Peyer's patch (tissue), 4 donors: ENCODE data around the gene DRAM1. TPM values are rescaled to one million over a fixed set of nuclear protein-coding genes. Genes with fewer than 3 reads are reported as not detected.

Experiments used
- DNase-seq, 3 donors: peaks; one replicate each; pipeline ENCODE4 v3.0.0-alpha.2; 2017 to 2019
- H3K27ac ChIP-seq, 4 donors: fragments of 200-600 bp; sonication (generic); one replicate each; pipeline ENCODE4 v1.5.1; 2016 to 2019
- H3K27me3 ChIP-seq, 2 donors: fragments of 200-600 bp; sonication (generic); one replicate each; pipeline ENCODE4 v1.5.1; 2019
- H3K36me3 ChIP-seq, 3 donors: fragments of 200-600 bp; sonication (generic); one replicate each; pipeline ENCODE4 v1.5.1; 2016 to 2019
- H3K4me1 ChIP-seq, 4 donors: fragments of 200-600 bp; sonication (generic); one replicate each; pipeline ENCODE4 v1.5.1; 2016 to 2019
- H3K4me3 ChIP-seq, 4 donors: fragments of 200-600 bp; sonication (generic); 1 replicate in 3 of 4; 2 replicates in 1 of 4; pipeline ENCODE4 v1.5.1; 2016 to 2019; ENCODE audit warnings: mild to moderate bottlenecking in 1 of 4
- H3K9me3 ChIP-seq, 4 donors: fragments of 200-600 bp; sonication (generic); one replicate each; pipeline ENCODE4 v1.5.1; 2016 to 2019; ENCODE audit warnings: mild to moderate bottlenecking in 1 of 4
- CTCF ChIP-seq, 6 experiments: fragments of 450-650 bp in 4 of 6; fragments of 200-600 bp in 2 of 6; sonication (generic) in 1 of 6; IDR thresholded peaks; one replicate each; pipeline ENCODE4 v1.5.1; 2017 to 2019; ENCODE audit warnings: antibody characterized with exemption in 6 of 6, mild to moderate bottlenecking in 3 of 6, moderate library complexity in 1 of 6
- POLR2A ChIP-seq, 2 donors: fragments of 450-650 bp; IDR thresholded peaks; one replicate each; pipeline ENCODE4 v1.5.1; 2017; ENCODE audit warnings: antibody characterized with exemption in 2 of 2, mild to moderate bottlenecking in 2 of 2, moderate library complexity in 2 of 2
- total RNA-seq, 4 donors: library from RNA; depleted of rRNA; stranded (reverse); fragments of >200 nt; gene quantifications; one replicate each; pipeline ENCODE4 v1.1.0, GENCODE V29; 2016

The DRAM1 gene
- total RNA-seq, 4 donors from 2014 or later, result 3.2 to 7.4 (median 5.7) TPM

- H3K9me3 ChIP-seq, result no peaks in the 10 kb centered on the region
- TF ChIP-seq CTCF (IDR thresholded peaks at IDR 0.05), result no peak
- no peak for TF ChIP-seq POLR2A (IDR thresholded peaks at IDR 0.05)
- DNase-seq, result no peak
- peaks cover 0 to 15% (median 6%) of the 10 kb centered on the region in 4 donors for H3K4me1 ChIP-seq
- no peak overlapping the region for H3K4me3 ChIP-seq
- H3K27ac ChIP-seq, result no peak overlapping the region
- H3K27me3 ChIP-seq, result no peaks in the 10 kb centered on the region
- H3K36me3 ChIP-seq, result no peaks in the 10 kb centered on the region
Measured at GRCh38 chr12:101832030-101832429, 45.4 kb upstream of the DRAM1 start.

- peak overlapping the region in 2 of 4 donors; percentile 67 to 78 for H3K27ac ChIP-seq
Measured at GRCh38 chr12:101838628-101839323, 38.6 kb upstream of the DRAM1 start.

GRCh38 chr12:101839324-101840283, 37.8 kb upstream of the DRAM1 start:
- H3K4me3 ChIP-seq, result no peak overlapping the region
- H3K9me3 ChIP-seq, result no peaks in the 10 kb centered on the region
- H3K27ac ChIP-seq, result peak overlapping the region in 2 of 4 donors; percentile 67 to 78
- H3K4me1 ChIP-seq, result peaks cover 0 to 7% (median 2%) of the 10 kb centered on the region in 4 donors
- no peaks in the 10 kb centered on the region for H3K27me3 ChIP-seq
- TF ChIP-seq CTCF (IDR thresholded peaks at IDR 0.05) (peak; percentile 83 to 89 (median 86)), POLR2A (IDR thresholded peaks at IDR 0.05) (no peak)
- DNase-seq, result peak in 2 of 3 donors; percentile 86 to 94
- H3K36me3 ChIP-seq, result no peaks in the 10 kb centered on the region

More at GRCh38 chr12:101838628-101839323, 38.6 kb upstream of the DRAM1 start:
- TF ChIP-seq CTCF (IDR thresholded peaks at IDR 0.05) (no peak), POLR2A (IDR thresholded peaks at IDR 0.05) (no peak)
- DNase-seq, result peak in 2 of 3 donors; percentile 84 to 88
- no peaks in the 10 kb centered on the region for H3K27me3 ChIP-seq
- H3K36me3 ChIP-seq, result no peaks in the 10 kb centered on the region
- H3K9me3 ChIP-seq, result no peaks in the 10 kb centered on the region
- no peak overlapping the region for H3K4me3 ChIP-seq
- H3K4me1 ChIP-seq, result peaks cover 0 to 7% (median 2%) of the 10 kb centered on the region in 4 donors

GRCh38 chr12:101841069-101841468, 36.3 kb upstream of the DRAM1 start:
- Histone ChIP-seq H3K9me3 (no peaks in the 10 kb centered on the region), H3K4me1 (peaks cover 0 to 7% (median 2%) of the 10 kb centered on the region in 4 donors), H3K4me3 (no peak overlapping the region), H3K27me3 (no peaks in the 10 kb centered on the region), H3K36me3 (no peaks in the 10 kb centered on the region), H3K27ac (no peak overlapping the region)
- no peak for DNase-seq
- TF ChIP-seq POLR2A (IDR thresholded peaks at IDR 0.05) (no peak), CTCF (IDR thresholded peaks at IDR 0.05) (no peak)

- Histone ChIP-seq H3K9me3 (no peaks in the 10 kb centered on the region), H3K4me3 (no peak overlapping the region), H3K4me1 (no peaks in the 10 kb centered on the region), H3K27me3 (no peaks in the 10 kb centered on the region), H3K36me3 (no peaks in the 10 kb centered on the region), H3K27ac (no peak overlapping the region)
- TF ChIP-seq POLR2A (IDR thresholded peaks at IDR 0.05) (no peak), CTCF (IDR thresholded peaks at IDR 0.05) (no peak)
- DNase-seq, result no peak
Measured at GRCh38 chr12:101845137-101845711, 32.2 kb upstream of the DRAM1 start.
